Heart right ventricle (tissue), 16 donors: ENCODE data around the gene ANKK1. TPM values are rescaled to one million over a fixed set of nuclear protein-coding genes. Genes with fewer than 3 reads are reported as not detected.

Source experiments
- ATAC-seq, 8 donors: fragments of 200-7000 bp; cut with Tn5 transposase; one replicate each; pipeline ENCODE4 v1.9.1; 2020; ENCODE audit warnings: mild to moderate bottlenecking in 8 of 8, moderate library complexity in 8 of 8, moderate number of reproducible peaks in 1 of 8
- DNase-seq, 2 donors: peaks; one replicate each; pipeline ENCODE4 v3.0.0-alpha.2; 2020
- H3K27ac ChIP-seq, 10 donors: fragments of 200-600 bp; sonication (generic) in 2 of 10; one replicate each; pipeline versions ENCODE4 v1.5.0 to v1.8.0; 2020 to 2022; ENCODE audit warnings: mild to moderate bottlenecking in 3 of 10
- H3K27me3 ChIP-seq, 7 donors: fragments of 200-600 bp; one replicate each; pipeline ENCODE4 v1.8.0; 2021 to 2022; ENCODE audit warnings: mild to moderate bottlenecking in 2 of 7
- H3K36me3 ChIP-seq, 9 donors: fragments of 200-600 bp; sonication (generic) in 1 of 9; one replicate each; pipeline versions ENCODE4 v1.5.0 to v1.8.0; 2020 to 2022; ENCODE audit warnings: mild to moderate bottlenecking in 2 of 9
- H3K4me1 ChIP-seq, 9 donors: fragments of 200-600 bp; sonication (generic) in 1 of 9; one replicate each; pipeline versions ENCODE4 v1.5.0 to v1.8.0; 2020 to 2022; ENCODE audit warnings: mild to moderate bottlenecking in 4 of 9
- H3K4me3 ChIP-seq, 10 donors: fragments of 200-600 bp; sonication (generic) in 2 of 10; one replicate each; pipeline versions ENCODE4 v1.5.0 to v1.8.0; 2020 to 2022; ENCODE audit warnings: mild to moderate bottlenecking in 7 of 10, moderate library complexity in 2 of 10
- H3K9me3 ChIP-seq, 11 donors: fragments of 200-600 bp in 10 of 11; sonication (generic) in 2 of 11; one replicate each; pipeline versions ENCODE4 v1.5.0 to v1.8.0; 2013 to 2022; ENCODE audit warnings: mild to moderate bottlenecking in 2 of 11, control low read depth in 1 of 11, moderate library complexity in 1 of 11
- WGBS, 2 donors: extraction: QIAGEN DNeasy Blood & Tissue Kit; methylation state at CpG; one replicate each; pipeline ENCODE4 v1.1.7; 2013; ENCODE audit warnings: inconsistent platforms in 1 of 2; 5-methylcytosine and 5-hydroxymethylcytosine counted together
- intact Hi-C, 10 donors: fragments of 100-400 bp; cut with DNase I; formaldehyde crosslinking; loops; one replicate each; pipeline versions ENCODE4 v1.11.1 to v1.14.2; 2022
- polyA plus RNA-seq, 2 donors: library from polyadenylated mRNA; stranded (reverse); fragments of 200-250 nt; gene quantifications; one replicate each; pipeline ENCODE4 v1.2.3, GENCODE V29; 2013
- total RNA-seq, 10 donors: library from RNA; stranded (reverse); fragmentation: NEBNext Ultra II Directional in 3 of 10; extraction: Animal tissue kit (Norgen Biotek cat#: 25700) in 3 of 10; gene quantifications; one replicate each; pipeline versions ENCODE4 v1.2.1 to v1.2.4, GENCODE V29; 2021 to 2023
- TF ChIP-seq, protein P1 (sequence below), 9 donors: fragments of 200-600 bp; sonication (generic) in 2 of 9; IDR thresholded peaks; one replicate each; pipeline versions ENCODE4 v1.5.0 to v1.8.0; 2021 to 2022; ENCODE audit warnings: antibody characterized with exemption in 9 of 9, mild to moderate bottlenecking in 5 of 9, moderate library complexity in 1 of 9
- donor health status: Arrhythmogenic right ventricular cardiomyopathy.
- donor health status: ischemic (EF 13 %, LVEDD 7.1; RV severe dilation, severe dysfunction).
- donor health status: healthy with polysubstance abuse.
- donor health status: DM: no; HTN: yes; CAD: no.
- donor health status: DM: no; HTN: no; CAD: no.
- donor health status: ischemic (EF 25% LVEDD 6.9; RV normal size, moderate dysfunction).
- donor health status: ischemic (EF 25% LVEDD 5.7; RV mildly dilated, moderate dysfunction).
- donor health status: healthy.
- donor health status: DM: yes; HTN: yes; CAD: no.
- donor health status: Ischemic cardiomyopathy.
- donor health status: ischemic (EF 35%, LVEDD 5.7; RV mildly dilated, moderate dysfunction).
- donor health status: nonischemic (EF 11% LVEDD 7.7; RV severe dilation, severe dysfunction).
- donor health status: DM: yes; HTN: yes; CAD: no.
- donor health status: PGD.
- donor health status: ischemic (EF 29% LVEDD 5.4; RV normal size, mild dysfunction).
- donor health status: nonischemic (EF 23%, LVEDD 6.1; RV moderate dilation, normal function).

The ANKK1 gene
- total and polyA plus RNA-seq, 12 donors, result 0.06 to 0.37 TPM; not detected in 10

DNA sequence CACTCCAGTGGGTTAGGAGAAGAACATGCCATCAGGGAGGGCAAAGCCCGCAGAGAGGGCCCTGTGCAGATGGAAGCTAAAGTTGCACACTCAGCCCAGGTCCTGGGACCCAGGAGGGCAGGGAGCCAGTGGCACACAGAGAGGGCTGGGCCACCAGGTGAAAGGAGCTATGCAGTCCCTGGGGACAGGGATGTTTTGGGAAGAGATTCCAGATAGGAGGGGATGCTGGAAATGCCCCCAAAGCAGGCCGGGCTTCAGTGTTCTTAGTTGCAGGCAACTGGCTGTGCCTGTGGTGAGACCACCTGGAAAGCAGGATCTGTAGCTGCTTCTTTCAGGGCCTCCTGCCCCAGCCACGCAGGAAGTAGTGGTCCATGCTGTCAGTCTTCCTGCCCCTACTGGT, 19.6 kb downstream of the ANKK1 start:
- TF ChIP-seq, protein P1, sequence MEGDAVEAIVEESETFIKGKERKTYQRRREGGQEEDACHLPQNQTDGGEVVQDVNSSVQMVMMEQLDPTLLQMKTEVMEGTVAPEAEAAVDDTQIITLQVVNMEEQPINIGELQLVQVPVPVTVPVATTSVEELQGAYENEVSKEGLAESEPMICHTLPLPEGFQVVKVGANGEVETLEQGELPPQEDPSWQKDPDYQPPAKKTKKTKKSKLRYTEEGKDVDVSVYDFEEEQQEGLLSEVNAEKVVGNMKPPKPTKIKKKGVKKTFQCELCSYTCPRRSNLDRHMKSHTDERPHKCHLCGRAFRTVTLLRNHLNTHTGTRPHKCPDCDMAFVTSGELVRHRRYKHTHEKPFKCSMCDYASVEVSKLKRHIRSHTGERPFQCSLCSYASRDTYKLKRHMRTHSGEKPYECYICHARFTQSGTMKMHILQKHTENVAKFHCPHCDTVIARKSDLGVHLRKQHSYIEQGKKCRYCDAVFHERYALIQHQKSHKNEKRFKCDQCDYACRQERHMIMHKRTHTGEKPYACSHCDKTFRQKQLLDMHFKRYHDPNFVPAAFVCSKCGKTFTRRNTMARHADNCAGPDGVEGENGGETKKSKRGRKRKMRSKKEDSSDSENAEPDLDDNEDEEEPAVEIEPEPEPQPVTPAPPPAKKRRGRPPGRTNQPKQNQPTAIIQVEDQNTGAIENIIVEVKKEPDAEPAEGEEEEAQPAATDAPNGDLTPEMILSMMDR (IDR thresholded peaks at IDR 0.05), result no peak
- intact Hi-C loops, result no loop called here
- H3K4me3 ChIP-seq, result no peak overlapping the region
- 84 to 86% methylated on average over 3 of the region's 3 CpGs for WGBS, 2 donors
- H3K27me3 ChIP-seq, result peaks cover 0 to 4% (median 0%) of the 10 kb centered on the region in 7 donors
- no peak for DNase-seq
- H3K4me1 ChIP-seq, result no peaks in the 10 kb centered on the region
- H3K9me3 ChIP-seq, result no peaks in the 10 kb centered on the region
- H3K36me3 ChIP-seq, result no peaks in the 10 kb centered on the region
- H3K27ac ChIP-seq, result no peak overlapping the region
- no peak for ATAC-seq

DNA sequence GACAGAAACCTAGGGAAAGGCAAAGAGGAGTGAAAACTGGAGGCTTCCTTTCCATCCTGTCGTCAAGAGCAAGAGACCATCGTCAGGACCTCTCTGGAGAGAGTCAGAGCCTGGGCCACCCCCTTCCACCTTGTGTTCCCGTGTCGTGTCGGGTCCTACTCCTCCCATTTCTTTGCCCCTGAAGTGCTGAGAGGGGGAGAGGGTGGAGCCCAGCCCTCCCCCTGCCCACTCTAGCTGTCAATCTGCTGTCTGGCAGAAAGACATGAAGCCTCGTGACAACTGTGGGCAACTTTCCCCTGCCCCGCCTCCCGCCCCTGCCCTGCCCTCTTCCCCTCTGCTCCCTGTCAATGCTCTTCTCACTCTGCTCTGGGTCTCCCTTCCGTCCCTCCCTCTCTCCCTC, 20.6 kb downstream of the ANKK1 start:
- intact Hi-C loops, result no loop called here
- Histone ChIP-seq H3K4me3 (no peak overlapping the region), H3K9me3 (no peaks in the 10 kb centered on the region), H3K36me3 (no peaks in the 10 kb centered on the region), H3K27me3 (peaks cover 0 to 4% (median 0%) of the 10 kb centered on the region in 7 donors), H3K27ac (no peak overlapping the region), H3K4me1 (no peaks in the 10 kb centered on the region)
- ATAC-seq (no peak), DNase-seq (no peak)
- 52 to 54% methylated on average over 9 of the region's 9 CpGs for WGBS, 2 donors
- TF ChIP-seq, protein P1 (IDR thresholded peaks at IDR 0.05), result no peak

DNA sequence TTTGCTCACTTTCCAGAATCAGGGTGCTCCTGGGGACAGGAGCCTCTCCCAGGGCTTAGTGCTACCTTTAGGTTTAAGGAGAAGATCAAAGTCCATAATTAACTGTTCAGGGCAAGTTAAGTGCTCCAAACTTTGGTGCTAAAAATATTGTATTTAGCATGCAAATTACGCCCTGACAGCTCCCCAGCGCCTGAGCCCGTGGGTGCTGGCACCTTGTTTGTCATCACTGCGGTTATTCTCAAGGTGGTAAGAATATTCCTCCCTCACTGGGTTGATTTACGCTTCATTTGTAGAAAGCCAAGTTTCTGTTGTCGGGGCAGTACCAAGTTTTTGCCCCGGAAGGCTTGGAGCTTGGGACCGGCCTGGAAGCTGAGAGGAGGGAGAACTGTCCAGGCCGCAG, 21.3 kb downstream of the ANKK1 start:
- H3K27me3 ChIP-seq, result peaks cover 0 to 4% (median 0%) of the 10 kb centered on the region in 7 donors
- ATAC-seq (no peak), DNase-seq (no peak)
- no peak overlapping the region for H3K4me3 ChIP-seq
- H3K36me3 ChIP-seq, result no peaks in the 10 kb centered on the region
- WGBS, 2 donors, result 85 to 92% methylated on average over 9 of the region's 9 CpGs
- no peaks in the 10 kb centered on the region for H3K9me3 ChIP-seq
- intact Hi-C loops, result no loop called here
- no peak overlapping the region for H3K27ac ChIP-seq
- no peaks in the 10 kb centered on the region for H3K4me1 ChIP-seq
- TF ChIP-seq, protein P1 (IDR thresholded peaks at IDR 0.05), result no peak

DNA sequence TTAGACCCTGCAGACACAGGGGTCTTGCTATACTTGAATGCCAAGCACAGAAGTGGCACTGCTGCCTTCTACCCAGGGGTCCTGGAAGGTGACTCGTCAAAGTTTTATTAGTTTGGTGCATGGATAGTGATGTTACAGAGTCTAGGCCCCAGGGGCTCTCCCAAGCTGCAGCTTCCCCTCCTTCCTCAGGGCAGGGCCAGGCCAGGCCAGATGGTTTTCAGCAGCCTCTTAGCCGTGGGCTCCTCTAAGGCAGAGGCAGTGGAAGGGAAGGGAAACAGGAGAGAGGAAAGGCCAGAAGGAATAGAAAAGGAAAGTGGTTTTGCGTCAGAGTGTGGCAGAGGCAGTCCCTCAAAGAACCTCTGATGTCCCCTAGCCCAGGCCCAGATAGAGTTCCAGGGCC, 21.9 kb downstream of the ANKK1 start:
- Histone ChIP-seq H3K9me3 (no peaks in the 10 kb centered on the region), H3K27me3 (peaks cover 0 to 4% (median 0%) of the 10 kb centered on the region in 7 donors), H3K4me3 (no peak overlapping the region), H3K27ac (no peak overlapping the region), H3K36me3 (no peaks in the 10 kb centered on the region), H3K4me1 (no peaks in the 10 kb centered on the region)
- 76 to 78% methylated on average over 3 of the region's 3 CpGs for WGBS, 2 donors
- intact Hi-C loops, result no loop called here
- TF ChIP-seq, protein P1 (IDR thresholded peaks at IDR 0.05), result no peak
- no peak for DNase-seq
- no peak for ATAC-seq
